Body of pancreas (tissue), 4 donors: ENCODE data around the gene MAPK8. TPM values are rescaled to one million over a fixed set of nuclear protein-coding genes. Genes with fewer than 3 reads are reported as not detected.

Source experiments
- ATAC-seq: fragments of 150-250 bp; one replicate; pipeline ENCODE4 v1.9.1; 2016
- DNase-seq, 4 donors: peaks; one replicate each; pipeline ENCODE4 v3.0.0-alpha.2; 2019
- H3K27ac ChIP-seq, 4 donors: fragments of 200-600 bp; sonication (generic); 1 replicate in 3 of 4; 2 replicates in 1 of 4; pipeline versions ENCODE4 v1.5.1 to v1.6.1; 2016 to 2019; ENCODE audit warnings: mild to moderate bottlenecking in 1 of 4, mixed read lengths in 1 of 4, moderate library complexity in 1 of 4
- H3K27me3 ChIP-seq, 2 donors: fragments of 200-600 bp; sonication (generic); one replicate each; pipeline ENCODE4 v1.6.0; 2016; ENCODE audit warnings: mild to moderate bottlenecking in 1 of 2
- H3K36me3 ChIP-seq, 2 donors: fragments of 200-600 bp; sonication (generic); replicated peaks in 1 of 2; 2 replicates each; pipeline ENCODE4 v1.5.1; 2016; ENCODE audit warnings: low read depth in 2 of 2; ENCODE audit not compliant: insufficient read depth in 1 of 2
- H3K4me1 ChIP-seq: fragments of 200-600 bp; sonication (generic); one replicate; pipeline ENCODE4 v1.6.0; 2016
- H3K4me3 ChIP-seq, 2 donors: fragments of 200-600 bp; sonication (generic); 1 replicate in 1 of 2; 2 replicates in 1 of 2; pipeline ENCODE4 v1.5.1; 2016 to 2019
- H3K9me3 ChIP-seq, 3 donors: fragments of 200-600 bp; sonication (generic); 1 replicate in 2 of 3; 2 replicates in 1 of 3; pipeline ENCODE4 v1.5.1; 2016
- POLR2A ChIP-seq, 3 donors: fragments of 450-650 bp; IDR thresholded peaks; one replicate each; pipeline ENCODE4 v1.6.1; 2016; ENCODE audit warnings: antibody characterized with exemption in 3 of 3, mild to moderate bottlenecking in 2 of 3
- WGBS, 2 donors: methylation state at CpG; one replicate each; pipeline ENCODE4 v1.1.5; 2017; 5-methylcytosine and 5-hydroxymethylcytosine counted together
- intact Hi-C: fragments of 100-400 bp; cut with DNase I; formaldehyde crosslinking; loops from one replicate; pipeline ENCODE4 v1.15.1; 2023
- total RNA-seq, 2 donors: library from RNA; depleted of rRNA; stranded (reverse); fragments of >200 nt; gene quantifications; one replicate each; pipeline ENCODE4 v1.1.0, GENCODE V29; 2016
- TF ChIP-seq, protein P1 (sequence below), 7 experiments: fragments of 450-650 bp in 4 of 7; fragments of 200-600 bp in 3 of 7; sonication (generic) in 3 of 7; IDR thresholded peaks; one replicate each; pipeline ENCODE4 v1.5.1; 2016 to 2019; ENCODE audit warnings: antibody characterized with exemption in 7 of 7

MAPK8 gene
- total RNA-seq, 2 donors from 2014 or later = 16.1 to 22.7 TPM

DNA sequence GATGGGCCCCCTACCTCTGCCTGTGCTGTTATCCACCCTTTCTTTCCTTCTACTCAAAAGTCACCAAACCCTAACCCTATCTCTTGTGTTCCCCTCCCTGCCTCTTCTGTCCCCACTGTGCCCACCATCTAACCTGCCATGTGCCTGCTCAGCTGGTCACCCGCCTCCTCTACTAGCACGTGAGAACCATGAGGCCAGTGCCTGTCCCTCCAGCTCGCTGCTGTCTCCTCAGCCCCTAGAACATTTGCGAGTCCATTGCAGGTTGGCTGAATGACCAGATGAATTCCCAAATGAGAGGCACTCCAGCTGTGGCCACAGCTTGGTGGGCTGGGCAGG lies 169.4 kb downstream of the MAPK8 start:
- TF ChIP-seq, protein P1, sequence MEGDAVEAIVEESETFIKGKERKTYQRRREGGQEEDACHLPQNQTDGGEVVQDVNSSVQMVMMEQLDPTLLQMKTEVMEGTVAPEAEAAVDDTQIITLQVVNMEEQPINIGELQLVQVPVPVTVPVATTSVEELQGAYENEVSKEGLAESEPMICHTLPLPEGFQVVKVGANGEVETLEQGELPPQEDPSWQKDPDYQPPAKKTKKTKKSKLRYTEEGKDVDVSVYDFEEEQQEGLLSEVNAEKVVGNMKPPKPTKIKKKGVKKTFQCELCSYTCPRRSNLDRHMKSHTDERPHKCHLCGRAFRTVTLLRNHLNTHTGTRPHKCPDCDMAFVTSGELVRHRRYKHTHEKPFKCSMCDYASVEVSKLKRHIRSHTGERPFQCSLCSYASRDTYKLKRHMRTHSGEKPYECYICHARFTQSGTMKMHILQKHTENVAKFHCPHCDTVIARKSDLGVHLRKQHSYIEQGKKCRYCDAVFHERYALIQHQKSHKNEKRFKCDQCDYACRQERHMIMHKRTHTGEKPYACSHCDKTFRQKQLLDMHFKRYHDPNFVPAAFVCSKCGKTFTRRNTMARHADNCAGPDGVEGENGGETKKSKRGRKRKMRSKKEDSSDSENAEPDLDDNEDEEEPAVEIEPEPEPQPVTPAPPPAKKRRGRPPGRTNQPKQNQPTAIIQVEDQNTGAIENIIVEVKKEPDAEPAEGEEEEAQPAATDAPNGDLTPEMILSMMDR (IDR thresholded peaks at IDR 0.05) = no peak
- TF ChIP-seq POLR2A (IDR thresholded peaks at IDR 0.05) = no peak

DNA sequence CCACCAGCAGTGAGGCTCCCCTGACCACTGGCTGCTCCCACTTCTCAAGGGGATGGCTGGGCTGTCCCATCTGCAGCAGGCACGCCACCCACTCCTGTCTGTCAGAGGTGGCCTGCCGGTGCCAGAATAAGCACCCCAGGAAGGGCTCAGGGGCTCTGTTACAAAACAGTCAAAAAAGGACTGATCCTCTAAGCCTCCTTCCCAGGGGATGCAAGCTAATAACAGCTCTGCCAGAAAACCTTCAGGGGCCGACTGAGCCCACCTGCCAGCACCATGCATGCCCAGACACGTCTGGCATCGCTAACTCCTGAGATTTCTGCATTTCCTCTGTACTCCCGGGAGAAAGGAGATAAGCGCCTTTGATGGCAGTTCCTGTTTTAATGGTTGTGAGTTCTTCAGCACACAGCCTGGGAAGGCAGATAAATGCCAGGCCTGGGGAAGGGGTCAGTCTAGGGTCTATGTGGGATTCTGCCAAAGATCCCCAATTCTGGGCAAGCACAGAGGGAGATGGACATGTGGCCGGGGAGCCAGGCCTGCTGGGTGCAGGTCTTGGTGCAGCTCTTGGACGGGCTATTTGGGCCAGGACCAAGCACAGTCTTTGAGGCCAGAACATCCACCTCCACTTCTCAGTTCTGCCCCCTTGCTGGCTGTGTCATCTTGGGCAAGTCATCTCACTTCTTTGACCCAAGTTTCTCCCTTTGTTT lies 170.0 kb downstream of the MAPK8 start:
- no peak overlapping the region for H3K4me3 ChIP-seq

More for the DNA sequence above, 169.4 kb downstream of the MAPK8 start:
- no peak for DNase-seq
- H3K4me1 ChIP-seq = no peaks in the 10 kb centered on the region
- intact Hi-C loops = no loop called here
- H3K4me3 ChIP-seq = no peak overlapping the region
- no peaks in the 10 kb centered on the region for H3K36me3 ChIP-seq
- H3K9me3 ChIP-seq = no peaks in the 10 kb centered on the region
- 84 to 91% methylated on average over 4 of the region's 4 CpGs for WGBS, 2 donors
- no peak overlapping the region for H3K27ac ChIP-seq
- no peaks in the 10 kb centered on the region for H3K27me3 ChIP-seq
- no peak for ATAC-seq

DNA sequence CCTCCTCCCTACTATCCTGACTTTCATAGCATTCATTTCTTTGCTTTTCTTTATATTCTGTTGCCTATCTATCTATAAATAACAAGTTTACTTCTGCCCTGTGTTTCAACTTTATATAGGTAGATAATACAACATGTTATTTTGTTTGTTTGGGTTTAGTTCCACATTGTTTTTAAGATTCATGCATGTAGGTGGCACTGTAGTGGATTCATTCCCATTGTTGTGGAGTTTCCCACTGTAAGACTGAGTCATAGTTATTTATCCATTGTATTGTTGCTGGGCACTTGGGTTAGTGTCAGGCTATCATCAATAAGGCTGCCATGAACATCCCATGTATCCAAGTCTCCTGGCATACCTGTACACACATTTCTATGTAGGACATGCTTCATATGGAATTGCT lies 170.7 kb downstream of the MAPK8 start:
- DNase-seq = no peak
- TF ChIP-seq POLR2A (IDR thresholded peaks at IDR 0.05) = no peak
- TF ChIP-seq, protein P1 (IDR thresholded peaks at IDR 0.05) = no peak

More for the DNA sequence above, 170.0 kb downstream of the MAPK8 start:
- no peaks in the 10 kb centered on the region for H3K4me1 ChIP-seq
- H3K9me3 ChIP-seq = no peaks in the 10 kb centered on the region
- no peak overlapping the region for H3K27ac ChIP-seq
- no peaks in the 10 kb centered on the region for H3K27me3 ChIP-seq
- intact Hi-C loops = no loop called here
- TF ChIP-seq, protein P1 (IDR thresholded peaks at IDR 0.05) = no peak
- no peak for TF ChIP-seq POLR2A (IDR thresholded peaks at IDR 0.05)
- ATAC-seq (no peak), DNase-seq (no peak)
- no peaks in the 10 kb centered on the region for H3K36me3 ChIP-seq
- 68 to 80% methylated on average over 7 to 9 of the region's 9 CpGs for WGBS, 2 donors

DNA sequence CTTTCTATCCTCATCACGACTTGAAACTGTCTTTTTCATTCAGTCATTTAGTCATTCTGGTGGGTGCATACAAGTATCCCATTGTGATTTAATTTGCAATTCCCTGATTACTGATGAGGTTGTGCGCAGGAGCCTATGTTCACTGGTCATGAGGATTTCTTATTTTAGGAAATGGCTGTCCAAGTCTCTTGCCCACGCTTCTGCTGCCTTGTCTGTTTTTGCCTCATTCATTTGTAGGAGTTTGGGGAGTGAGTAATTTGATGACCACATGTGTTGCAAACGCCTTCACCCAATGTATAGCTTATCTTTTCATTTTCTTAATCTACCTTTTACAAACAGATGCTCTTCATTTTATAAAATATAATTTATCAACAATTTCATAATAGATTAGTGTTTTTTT lies 171.1 kb downstream of the MAPK8 start:
- no peaks in the 10 kb centered on the region for H3K27me3 ChIP-seq
- H3K9me3 ChIP-seq = no peaks in the 10 kb centered on the region
- H3K36me3 ChIP-seq = no peaks in the 10 kb centered on the region
- ATAC-seq = no peak
- no peaks in the 10 kb centered on the region for H3K4me1 ChIP-seq
- no peak overlapping the region for H3K4me3 ChIP-seq
- WGBS, 2 donors = 80 to 81% methylated on average over 4 of the region's 4 CpGs
- intact Hi-C loops = no loop called here
- TF ChIP-seq POLR2A (IDR thresholded peaks at IDR 0.05) = no peak
- TF ChIP-seq, protein P1 (IDR thresholded peaks at IDR 0.05) = no peak
- no peak for DNase-seq
- H3K27ac ChIP-seq = no peak overlapping the region

More for the DNA sequence above, 170.7 kb downstream of the MAPK8 start:
- intact Hi-C loops = no loop called here
- Histone ChIP-seq H3K36me3 (no peaks in the 10 kb centered on the region), H3K27ac (no peak overlapping the region), H3K4me1 (no peaks in the 10 kb centered on the region), H3K9me3 (no peaks in the 10 kb centered on the region), H3K27me3 (no peaks in the 10 kb centered on the region), H3K4me3 (no peak overlapping the region)
- ATAC-seq = no peak

DNA sequence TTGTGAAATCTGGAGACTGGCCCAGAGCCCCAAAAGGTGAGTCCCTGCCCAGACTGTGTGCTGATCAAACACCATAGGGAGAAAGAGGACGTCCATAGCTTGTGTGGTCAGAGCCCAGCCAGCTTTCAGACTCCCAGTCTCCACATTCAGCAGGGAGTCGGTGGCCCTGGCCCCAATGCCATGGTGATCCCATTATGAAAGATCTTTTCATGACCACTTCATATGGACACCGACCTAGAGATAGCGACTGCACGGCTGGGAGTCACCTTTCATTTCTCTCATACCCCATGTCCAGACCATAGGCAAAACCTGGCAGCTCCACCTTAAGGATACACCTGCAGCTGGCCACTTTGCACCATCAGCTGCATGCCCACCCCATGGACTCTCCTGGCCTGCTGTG lies 172.0 kb downstream of the MAPK8 start:
- H3K4me1 ChIP-seq = no peaks in the 10 kb centered on the region
- no peaks in the 10 kb centered on the region for H3K36me3 ChIP-seq
- H3K27ac ChIP-seq = no peak overlapping the region
- TF ChIP-seq POLR2A (IDR thresholded peaks at IDR 0.05) = no peak
- TF ChIP-seq, protein P1 (IDR thresholded peaks at IDR 0.05) = no peak
- DNase-seq (no peak), ATAC-seq (no peak)
- H3K4me3 ChIP-seq = no peak overlapping the region
- 62 to 89% methylated on average over 4 to 5 of the region's 5 CpGs for WGBS, 2 donors
- no peaks in the 10 kb centered on the region for H3K9me3 ChIP-seq
- intact Hi-C loops = no loop called here
- H3K27me3 ChIP-seq = no peaks in the 10 kb centered on the region
